SK-N-SH treated with all-trans-retinoic acid at 6 μM for 48 hours (cell line): Measurements from ENCODE around the gene S100A5.

Experiments used
- ARNTL ChIP-seq: fragments of 450-650 bp; formaldehyde crosslinking; IDR thresholded peaks from 2 replicates; pipeline ENCODE4 v1.5.0; 2020; ENCODE audit warnings: low read depth, mild to moderate bottlenecking, moderate library complexity, borderline replicate concordance
- BACH2 ChIP-seq: fragments of 250-450 bp; sonication (Bioruptor Pico); IDR thresholded peaks from 2 replicates; pipeline ENCODE4 v1.9.0; 2021; ENCODE audit warnings: mild to moderate bottlenecking, borderline replicate concordance
- CREB5 ChIP-seq: fragments of 250-450 bp; sonication (Bioruptor Pico); IDR thresholded peaks from 2 replicates; pipeline ENCODE4 v1.5.1; 2020; ENCODE audit warnings: low read depth, mild to moderate bottlenecking, moderate library complexity
- CSDC2 ChIP-seq: fragments of 250-450 bp; sonication (Bioruptor Pico); IDR thresholded peaks from 2 replicates; pipeline ENCODE4 v1.5.0; 2020; ENCODE audit warnings: mild to moderate bottlenecking, moderate library complexity
- OSR1 ChIP-seq: fragments of 250-450 bp; sonication (Bioruptor Pico); IDR thresholded peaks from 2 replicates; pipeline ENCODE4 v1.8.0; 2022; ENCODE audit warnings: moderate library complexity, mild to moderate bottlenecking, inconsistent platforms
- PATZ1 ChIP-seq: fragments of 250-450 bp; sonication (Bioruptor Pico); IDR thresholded peaks from 2 replicates; pipeline ENCODE4 v1.8.0; 2020; ENCODE audit warnings: mild to moderate bottlenecking, moderate library complexity, borderline replicate concordance
- RARB ChIP-seq: fragments of 250-450 bp; sonication (Bioruptor Pico); IDR thresholded peaks from 2 replicates; pipeline ENCODE4 v1.8.0; 2021; ENCODE audit warnings: mild to moderate bottlenecking, moderate library complexity
- SNAI2 ChIP-seq: fragments of 250-450 bp; sonication (Bioruptor Pico); IDR thresholded peaks from 2 replicates; pipeline ENCODE4 v1.5.0; 2020; ENCODE audit warnings: mild to moderate bottlenecking, moderate library complexity
- TCF4 ChIP-seq: fragments of 250-450 bp; sonication (Bioruptor Pico); IDR thresholded peaks from 2 replicates; pipeline ENCODE4 v1.8.0; 2021; ENCODE audit warnings: mild to moderate bottlenecking, moderate library complexity, borderline replicate concordance
- TSHZ2 ChIP-seq: fragments of 250-450 bp; sonication (Bioruptor Pico); IDR thresholded peaks from 2 replicates; pipeline ENCODE4 v1.5.0; 2020; ENCODE audit warnings: mild to moderate bottlenecking, moderate library complexity
- ZC3H10 ChIP-seq: fragments of 250-450 bp; sonication (Bioruptor Pico); IDR thresholded peaks from 2 replicates; pipeline ENCODE4 v1.5.1; 2021; ENCODE audit warnings: mild to moderate bottlenecking, moderate library complexity
- ZFP30 ChIP-seq: fragments of 450-650 bp; formaldehyde crosslinking; IDR thresholded peaks from 2 replicates; pipeline ENCODE4 v1.5.0; 2022; ENCODE audit warnings: mild to moderate bottlenecking, moderate library complexity
- ZNF565 ChIP-seq: fragments of 450-650 bp; formaldehyde crosslinking; conservative IDR thresholded peaks from 2 replicates; pipeline ENCODE4 v1.5.0; 2020; ENCODE audit warnings: low read depth, mild to moderate bottlenecking, moderate library complexity

DNA sequence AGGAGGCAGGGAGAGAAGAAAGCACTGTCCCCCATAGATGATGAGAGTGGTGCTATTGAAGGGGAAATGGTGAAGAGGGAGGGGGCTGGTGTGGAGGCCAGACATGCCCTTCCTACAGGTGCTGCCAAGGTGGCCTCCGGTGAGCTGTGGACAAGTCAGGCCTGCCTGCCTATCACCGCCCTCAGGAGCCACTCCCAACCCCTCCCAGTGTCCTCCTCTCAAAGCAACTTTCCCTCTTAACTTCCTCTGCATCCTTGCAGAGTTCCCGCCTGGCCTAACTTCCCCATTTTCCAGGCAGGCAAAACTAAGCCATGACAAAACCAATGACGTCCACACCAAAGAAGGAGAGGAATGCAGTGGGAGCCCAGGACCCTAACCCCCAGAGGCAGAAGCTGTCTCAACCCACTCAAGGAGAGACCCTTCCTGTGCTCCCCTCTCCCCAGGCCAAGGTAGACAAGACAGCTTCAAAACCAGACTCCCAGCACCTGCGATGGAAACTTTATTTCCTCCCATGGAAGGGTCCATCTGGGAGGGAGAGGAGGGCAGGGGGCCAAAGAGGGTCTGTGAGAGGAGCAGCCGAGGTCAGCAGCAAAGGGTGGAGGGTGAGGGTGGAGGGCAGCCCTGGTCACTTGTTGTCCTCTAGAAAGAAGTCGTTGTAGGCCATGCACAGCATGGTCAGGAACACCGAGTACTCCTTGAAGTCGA, 3.9 kb downstream of the S100A5 start:
- TF ChIP-seq SNAI2 (CRISPR knock-in tag) (no peak), PATZ1 (no peak), ARNTL (no peak), ZC3H10 (no peak), CREB5 (CRISPR knock-in tag) (no peak), ZNF565 (CRISPR knock-in tag) (no peak), TCF4 (CRISPR knock-in tag) (no peak), ZFP30 (CRISPR knock-in tag) (no peak), CSDC2 (no peak), RARB (CRISPR knock-in tag) (no peak), OSR1 (CRISPR knock-in tag) (no peak), BACH2 (no peak), TSHZ2 (CRISPR knock-in tag) (no peak)
